GM19351 (cell line): ENCODE data around the gene TMEM272.

Experiments used
- ATAC-seq: cut with Tn5 transposase; IDR thresholded peaks from one replicate; pipeline ENCODE4 v1.9.1; 2021; ENCODE audit warnings: mild to moderate bottlenecking, moderate library complexity; ENCODE audit not compliant: unreplicated experiment

Gene TMEM272, protein sequence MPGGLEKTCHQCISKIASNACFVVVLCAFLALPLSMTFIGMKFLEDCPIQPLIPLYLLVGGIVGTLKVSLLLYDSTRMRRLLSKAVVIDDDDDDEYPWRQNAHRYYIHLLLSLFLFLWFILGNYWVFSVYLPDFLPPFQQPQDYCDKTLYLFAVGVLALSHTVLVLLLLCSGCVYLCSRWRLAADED

DNA sequence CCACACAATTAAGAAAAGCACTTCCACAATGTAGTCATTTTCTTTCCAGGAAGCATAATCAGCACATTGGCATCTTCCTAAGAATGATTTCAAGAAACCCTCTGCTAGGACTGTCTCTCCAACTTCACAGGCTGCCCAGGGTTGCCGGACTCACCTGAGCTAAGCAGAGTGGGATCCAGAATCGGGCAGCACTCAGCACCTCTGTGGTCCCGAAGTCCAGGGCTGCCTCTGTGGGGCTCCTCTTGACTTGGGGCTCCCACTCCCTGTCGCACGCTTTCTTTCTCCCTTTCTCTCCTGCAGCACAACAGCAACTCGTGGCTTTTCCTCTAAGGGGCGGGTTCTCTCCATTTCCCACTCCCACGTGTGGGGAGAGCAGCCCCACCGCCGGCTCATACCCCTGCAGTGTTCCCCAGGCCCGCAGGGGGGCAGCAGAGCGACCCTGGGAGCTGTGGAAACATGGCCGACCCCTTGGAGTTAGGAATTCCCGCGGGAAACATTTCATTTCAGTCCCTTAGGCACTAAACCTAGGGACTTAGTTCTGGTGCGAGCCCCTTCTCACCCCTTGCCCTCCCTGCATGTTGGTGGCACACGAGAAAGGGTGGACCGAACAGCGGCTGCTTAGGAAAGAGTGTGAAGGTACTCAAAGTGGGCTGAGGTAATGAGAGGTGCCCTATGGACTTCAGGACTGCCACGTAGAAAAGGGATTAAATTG lies at the start of gene TMEM272:
Gene TMEM272, minus strand, starts transcription at position 316 of the 712 bp plus-strand sequence. CDS start 6,647 bp downstream, outside the sequence.
- ATAC-seq = no peak

DNA sequence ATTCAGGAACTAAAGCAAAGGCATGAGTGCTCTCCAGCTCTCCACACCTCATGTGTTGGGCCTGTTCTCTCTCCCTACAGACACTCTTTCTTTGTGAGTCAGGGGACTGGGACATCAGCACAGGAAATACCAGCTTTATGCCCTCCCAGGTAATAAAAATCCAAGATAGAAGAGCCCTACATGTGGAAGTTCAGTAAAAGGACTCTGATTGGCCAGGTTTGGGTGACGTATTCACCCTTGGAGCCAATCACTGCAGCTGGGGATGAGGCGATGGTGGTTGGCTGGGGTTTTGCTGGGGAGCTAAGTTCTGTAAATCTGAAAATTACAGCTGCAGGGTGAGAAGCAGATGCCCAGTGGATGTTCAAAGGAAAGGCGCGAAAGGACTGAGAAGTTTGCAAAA lies 49.3 kb upstream of the TMEM272 start:
- ATAC-seq = peak; percentile 53

DNA sequence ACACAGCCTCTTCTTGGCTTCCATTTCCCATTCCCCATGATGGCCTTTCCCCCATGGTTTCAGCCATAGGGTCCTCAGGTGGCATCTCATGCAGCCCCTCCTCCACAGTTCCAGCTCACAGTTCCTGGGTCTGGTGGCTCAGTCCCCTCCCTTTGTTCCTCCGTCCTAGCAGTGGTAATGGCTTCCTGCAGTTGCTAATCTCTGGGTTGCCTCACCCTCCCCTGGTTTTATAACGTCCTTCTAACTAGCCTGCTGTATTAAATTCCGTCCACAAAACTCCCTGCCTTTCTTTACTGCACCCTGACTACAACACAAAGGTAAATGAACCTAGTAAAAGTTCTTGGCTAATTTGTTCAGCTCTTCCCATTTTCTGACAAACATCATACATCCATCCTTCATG lies 47.7 kb upstream of the TMEM272 start:
- no peak for ATAC-seq

DNA sequence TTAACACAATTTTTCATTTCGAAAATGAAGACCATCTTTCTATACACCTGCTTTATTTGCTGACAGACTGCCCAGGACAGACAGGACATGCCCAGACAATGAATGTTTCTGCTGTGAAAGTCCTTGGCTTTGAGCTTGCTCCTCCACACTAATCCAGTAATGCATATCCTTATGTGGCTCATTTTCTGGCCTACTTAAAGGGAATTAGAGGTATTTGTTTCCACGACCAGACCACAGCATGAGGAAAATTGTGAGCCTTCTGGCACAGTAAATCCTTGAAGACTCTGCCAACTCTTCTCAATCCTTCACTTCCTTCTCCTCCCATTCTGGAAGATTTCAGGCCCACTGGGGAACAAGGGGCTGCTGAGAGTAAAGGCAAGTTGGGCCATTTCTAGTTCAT lies 42.5 kb upstream of the TMEM272 start:
- no peak for ATAC-seq

DNA sequence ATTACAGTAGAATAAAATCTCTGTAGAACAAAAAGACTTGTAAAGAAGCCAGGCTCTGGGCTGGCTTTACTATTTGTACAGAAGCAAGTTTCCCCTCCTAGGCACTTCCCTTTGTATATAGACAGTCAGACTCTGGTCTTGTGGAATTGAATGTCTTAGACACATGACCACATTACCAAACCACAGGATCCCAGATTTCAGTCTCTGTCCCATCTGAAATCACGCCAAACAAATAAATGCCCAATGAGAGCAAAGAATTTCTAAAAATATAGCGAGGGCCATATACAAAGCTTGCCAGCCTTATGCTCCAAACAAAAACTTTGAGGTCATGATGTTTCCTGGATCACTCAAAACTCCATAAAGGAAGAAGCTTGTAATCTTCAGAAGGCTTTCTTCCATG lies 40.7 kb upstream of the TMEM272 start:
- ATAC-seq = no peak

DNA sequence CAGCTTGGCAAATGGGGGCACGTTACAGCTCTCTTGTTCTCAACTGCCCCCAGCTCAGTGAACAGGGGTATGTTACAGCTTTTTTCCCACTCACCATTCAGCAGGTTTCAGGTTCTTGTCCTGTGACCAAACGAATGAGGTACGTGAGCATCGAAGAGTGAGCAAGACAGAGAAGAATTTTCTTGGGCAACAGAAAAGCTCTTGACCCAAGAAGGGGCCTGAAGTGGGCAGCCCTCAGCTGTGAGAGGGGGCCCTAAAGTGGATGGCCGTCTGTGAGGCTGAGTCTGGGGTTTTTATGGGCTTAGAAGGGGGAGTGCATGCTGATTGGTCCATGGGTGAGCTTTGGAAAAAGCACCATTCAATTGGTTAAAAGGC lies 38.2 kb upstream of the TMEM272 start:
- no peak for ATAC-seq

DNA sequence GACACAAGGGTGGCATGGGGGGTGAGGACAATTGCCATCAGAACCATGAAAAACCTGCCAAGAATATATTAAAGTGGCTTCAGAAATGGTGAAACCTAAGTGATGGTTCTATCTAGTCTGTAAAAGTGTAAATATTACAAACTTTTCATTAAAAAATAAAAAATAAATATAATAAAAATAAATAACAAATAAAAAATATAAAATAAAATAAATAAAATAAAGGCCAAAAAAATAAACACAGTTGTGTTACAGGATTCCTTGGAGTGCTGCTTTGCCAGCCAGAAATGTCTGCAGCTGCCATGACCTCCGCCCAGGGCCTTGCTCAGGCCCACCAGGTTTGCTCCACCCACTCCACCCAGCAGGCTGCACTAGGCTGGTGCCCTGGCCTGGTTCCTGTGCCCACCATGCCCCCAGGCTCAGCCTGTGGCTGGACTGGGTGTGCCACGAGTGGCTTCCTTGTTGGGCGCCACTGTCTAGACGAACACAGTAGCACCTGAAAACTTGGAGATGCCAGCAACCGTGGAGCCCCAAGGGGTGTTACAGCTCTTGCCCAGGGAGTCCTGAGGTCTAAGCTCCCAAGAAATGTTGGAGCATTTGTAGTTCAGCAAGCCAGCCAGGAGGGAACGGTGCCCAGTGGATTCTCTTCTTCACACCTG lies 37.7 kb upstream of the TMEM272 start:
- ATAC-seq = no peak

DNA sequence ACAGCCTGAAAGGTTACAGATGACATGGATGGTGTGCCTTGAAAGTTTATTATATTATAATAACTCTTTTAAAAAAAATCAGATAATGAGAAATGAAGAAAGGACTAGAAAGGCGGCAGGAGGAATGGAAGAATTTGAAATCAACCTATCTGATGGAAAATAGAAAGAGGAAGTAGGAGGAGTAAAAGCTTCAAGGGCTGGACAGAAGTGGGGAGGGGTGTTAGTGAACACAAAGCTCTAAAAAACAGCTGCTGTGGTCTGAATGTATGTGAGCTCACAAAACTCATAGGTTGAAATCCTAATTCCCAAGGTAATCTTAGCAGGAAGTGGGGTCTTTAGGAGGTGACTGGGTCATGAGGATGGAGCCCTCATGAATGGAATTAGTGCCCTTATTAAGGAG lies 36.3 kb upstream of the TMEM272 start:
- ATAC-seq = no peak

DNA sequence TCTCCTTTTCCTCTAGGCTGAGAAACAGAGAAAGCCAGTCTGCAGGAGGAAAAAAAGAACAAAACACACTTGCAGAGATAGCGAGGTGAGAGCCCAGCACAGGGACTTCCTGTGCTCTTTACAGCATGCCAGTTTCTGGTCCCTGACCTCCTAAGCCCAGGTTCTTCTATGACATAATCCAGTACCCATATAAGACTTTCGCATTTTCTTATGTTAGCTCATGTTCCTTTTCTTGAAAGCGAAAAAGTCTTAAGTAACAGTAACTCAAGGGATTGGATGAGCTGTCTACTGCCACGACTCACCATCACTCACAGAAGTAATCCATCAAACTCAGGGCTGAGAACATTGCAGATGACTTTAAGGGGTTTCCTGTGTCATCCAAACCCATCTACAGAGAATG lies 34.2 kb upstream of the TMEM272 start:
- no peak for ATAC-seq

DNA sequence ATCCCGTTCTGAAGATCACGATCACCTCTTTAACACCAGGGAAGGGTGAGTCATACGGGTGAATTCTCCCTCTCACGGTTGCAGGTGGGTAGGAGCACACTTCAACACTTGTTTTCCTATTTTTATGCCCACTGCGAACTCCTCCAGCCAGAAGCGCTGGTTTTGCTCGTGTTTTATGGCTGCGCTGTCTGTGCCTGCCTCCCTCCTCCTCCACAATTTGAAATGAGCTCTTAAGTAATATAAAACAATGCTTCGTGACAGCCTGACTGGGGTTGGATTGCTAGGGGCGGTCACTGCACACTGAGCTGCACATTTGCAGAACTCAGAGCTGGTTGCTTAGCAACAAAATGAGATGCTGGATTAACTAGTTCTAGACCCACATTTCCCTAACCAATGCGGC lies 29.7 kb upstream of the TMEM272 start:
- no peak for ATAC-seq

DNA sequence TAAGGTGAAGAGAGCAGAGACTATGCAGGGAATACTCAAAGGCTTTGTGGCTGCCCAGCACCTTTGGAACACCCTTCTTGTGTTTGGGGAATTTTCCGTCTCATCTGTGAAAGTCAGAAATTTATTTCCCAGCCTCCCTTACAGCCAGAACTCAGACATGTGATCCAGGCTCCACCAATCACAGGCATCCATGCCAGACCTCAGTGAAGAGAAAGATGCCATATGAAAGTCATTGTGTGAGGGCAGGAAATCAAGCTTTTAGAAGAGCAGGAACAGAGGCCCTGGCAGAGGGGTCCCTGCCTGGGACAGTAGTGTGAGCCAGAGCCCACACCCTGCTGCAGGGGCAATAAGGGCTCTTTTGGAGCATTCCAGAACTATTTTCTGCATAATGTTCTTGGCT lies 28.9 kb upstream of the TMEM272 start:
- ATAC-seq = no peak

DNA sequence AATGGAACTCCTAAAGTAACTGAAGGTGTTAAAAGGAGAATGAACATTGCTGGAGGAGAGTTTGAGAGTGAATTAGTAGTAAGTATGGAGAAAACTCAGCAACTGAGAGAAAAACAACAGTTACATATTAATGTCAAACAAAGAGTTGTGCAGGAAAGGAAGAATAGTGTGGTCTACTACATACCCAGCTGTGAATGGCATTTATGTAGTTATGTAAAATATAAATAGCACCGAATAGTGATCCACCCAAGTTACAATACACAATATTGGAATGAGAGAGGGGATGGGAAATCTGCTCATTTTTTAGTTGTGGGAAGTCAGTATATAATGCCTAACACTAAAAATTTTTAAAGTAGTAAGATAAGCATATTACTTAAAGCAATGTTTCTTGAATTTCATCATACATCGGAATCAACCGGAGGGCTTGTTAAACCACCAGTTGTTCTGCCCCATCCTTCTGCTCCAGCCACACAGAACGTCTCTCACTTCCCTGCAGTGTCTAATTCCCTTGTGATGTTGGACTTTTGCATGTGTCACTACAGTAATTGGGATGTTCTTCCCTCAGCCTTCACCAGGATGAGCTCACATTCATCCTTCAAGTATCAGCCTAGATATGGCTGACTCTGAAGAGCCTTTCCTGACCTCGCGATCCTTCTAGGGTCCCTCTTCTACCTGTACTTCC lies 28.3 kb upstream of the TMEM272 start:
- no peak for ATAC-seq

DNA sequence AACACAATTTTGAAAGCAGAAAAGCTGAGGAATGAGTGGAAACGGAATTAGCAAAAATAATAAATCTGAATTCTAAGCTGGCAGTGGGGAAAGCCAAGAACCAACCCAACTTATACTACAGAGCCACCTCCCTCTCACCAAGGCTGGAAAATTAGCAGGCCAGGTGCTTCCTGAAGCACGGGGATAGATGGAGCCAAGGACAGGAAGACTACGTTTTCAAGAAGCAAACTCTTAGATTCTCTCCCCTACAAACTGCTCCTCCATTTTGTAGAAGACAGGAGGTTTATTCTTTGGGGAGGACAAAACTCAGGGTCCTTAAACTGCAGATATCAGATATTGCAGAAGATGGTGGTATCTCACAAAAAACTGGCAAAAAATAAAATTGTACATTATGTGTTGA lies 25.6 kb upstream of the TMEM272 start:
- no peak for ATAC-seq

DNA sequence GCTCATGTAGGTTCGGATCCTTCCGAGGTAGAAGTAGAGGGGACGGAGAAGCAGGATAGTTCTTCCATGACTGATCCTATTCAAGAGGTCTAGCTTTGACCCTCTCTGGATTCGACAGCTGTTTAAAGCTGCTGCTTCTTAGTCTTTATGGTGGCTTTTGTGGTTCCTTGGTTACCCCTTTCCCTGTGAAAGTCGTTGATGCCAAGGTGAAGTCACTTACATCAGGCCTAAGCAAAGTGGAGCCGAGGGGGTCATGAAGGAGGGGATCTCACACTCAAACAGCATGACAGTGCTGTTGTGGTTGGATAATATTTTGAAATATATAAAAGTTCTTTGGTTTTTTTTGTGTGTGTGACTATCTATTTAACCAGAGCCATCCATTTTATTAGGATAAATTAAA lies 24.9 kb upstream of the TMEM272 start:
- no peak for ATAC-seq

DNA sequence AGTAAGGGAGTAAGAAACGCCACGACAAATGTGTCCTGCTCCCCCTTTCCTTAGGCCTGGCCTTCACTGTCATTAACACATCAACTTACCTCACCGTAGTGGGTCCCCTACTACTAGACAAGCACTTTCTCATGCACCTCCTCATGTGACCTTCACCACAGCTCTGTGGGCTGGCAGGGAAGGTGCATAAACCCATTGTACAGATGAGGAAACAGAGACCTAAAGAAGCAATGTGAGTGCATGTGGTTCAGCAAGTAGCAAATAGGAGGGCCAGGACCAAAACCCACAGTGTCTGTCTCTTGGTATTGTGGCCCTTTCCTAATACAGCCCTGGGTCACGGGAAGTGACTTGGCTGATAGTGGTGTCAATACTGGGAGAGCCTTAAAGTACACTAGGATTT lies 22.1 kb upstream of the TMEM272 start:
- no peak for ATAC-seq

DNA sequence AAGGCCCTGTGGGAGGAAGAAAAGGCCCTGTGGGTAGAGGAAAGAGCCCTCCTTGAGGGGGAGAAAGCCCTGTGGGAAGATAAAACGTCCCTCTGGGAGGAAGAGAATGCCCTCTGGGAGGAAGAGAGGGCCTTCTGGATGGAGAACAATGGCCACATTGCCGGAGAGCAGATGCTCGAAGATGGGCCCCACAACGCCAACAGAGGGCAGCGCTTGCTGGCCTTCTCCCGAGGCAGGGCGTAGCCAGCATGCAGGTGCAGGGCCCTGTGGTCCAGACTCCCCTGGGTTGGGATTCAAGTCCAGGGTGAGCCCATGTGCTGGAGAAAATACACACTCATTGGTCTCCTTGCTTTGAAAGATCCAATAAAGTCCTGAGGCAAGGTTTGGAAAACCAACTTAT lies 20.9 kb upstream of the TMEM272 start:
- no peak for ATAC-seq

DNA sequence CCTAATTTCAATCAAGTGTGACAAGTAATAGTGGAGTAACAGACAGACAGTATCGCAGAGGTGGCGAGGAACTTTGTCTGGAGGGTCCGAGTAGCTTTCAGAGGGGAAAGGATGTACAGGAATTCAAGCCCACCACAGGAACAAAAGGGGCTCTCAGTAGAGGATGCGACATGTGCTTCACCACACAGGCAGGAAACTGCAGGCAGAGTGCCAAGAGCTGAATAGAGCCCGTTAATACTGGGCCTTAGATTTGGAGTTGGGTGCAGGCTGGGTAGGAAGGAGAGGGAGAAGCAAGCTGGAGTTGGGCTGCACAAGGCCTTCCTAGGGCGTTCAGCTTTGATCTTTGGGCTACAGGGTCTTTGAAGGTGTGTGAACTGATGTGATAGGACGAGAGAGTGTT lies 18.0 kb upstream of the TMEM272 start:
- no peak for ATAC-seq

DNA sequence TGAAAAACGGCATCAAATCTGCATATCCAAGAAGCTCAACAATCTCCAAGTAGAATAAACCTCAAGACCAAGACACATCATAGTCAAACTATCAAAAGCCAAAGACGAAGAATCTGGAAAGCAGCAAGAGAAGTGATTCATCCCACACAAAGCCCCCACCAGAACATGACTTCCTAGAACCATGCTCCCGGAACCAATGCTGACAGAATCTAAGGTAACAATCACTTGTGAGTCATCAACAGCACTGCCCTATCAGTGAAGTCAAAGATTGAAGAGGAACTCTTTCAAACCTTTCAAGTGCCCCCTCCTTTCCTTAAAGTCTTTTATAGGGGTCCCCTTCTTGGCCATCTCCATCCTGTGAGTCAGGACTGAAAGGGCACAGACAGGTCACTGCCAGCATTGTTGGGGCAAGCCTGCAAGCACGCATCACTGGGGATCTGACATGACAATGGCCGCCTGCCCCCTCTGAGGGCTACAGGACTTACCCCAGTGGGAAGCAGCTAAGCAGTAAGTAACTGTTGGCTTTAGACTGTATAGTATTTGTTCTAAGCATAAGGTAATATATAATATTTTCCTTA lies 16.8 kb upstream of the TMEM272 start, which contains the start of gene CCDC70:
Gene CCDC70, plus strand, starts transcription at position 247 of the 578 bp plus-strand sequence. CDS start 3,443 bp downstream, outside the sequence.
- ATAC-seq = no peak

DNA sequence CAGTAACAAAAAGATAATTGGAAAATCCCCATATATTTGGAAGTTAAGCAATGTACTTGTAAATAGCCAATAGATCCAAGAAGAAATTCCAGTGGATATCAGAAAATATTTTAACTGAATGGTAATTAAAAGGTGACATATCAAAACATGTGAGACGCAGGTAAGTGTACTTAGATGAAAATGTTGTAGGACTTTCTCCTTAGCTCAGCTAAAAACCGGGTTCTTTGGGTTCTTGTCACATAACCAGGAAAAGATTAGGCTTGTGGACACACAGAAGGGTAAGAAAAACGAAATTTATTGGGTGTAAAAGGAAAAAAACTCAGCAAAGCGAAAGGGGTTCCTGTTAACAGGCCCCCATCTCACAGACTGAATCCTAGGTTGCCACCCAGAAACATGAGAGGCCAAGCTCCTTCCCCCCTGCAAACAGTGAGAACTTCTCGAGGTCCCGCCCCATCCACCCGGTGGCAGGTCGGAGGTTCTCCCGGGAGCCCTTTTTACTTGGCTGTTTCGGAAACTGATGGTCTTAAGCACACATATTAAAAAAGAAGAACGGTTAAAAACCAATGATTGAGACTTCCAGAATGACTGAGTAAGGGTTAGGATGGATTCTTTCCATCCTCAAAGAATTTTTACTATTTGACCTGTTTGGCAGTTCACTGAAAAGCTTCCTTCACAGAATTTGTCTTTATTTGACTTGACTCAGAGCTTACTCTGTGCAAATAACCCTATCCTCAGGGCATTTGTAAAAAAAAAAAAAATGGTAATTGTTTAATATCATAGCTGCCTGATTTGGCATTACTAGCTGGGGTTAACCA lies 13.7 kb upstream of the TMEM272 start:
- no peak for ATAC-seq

DNA sequence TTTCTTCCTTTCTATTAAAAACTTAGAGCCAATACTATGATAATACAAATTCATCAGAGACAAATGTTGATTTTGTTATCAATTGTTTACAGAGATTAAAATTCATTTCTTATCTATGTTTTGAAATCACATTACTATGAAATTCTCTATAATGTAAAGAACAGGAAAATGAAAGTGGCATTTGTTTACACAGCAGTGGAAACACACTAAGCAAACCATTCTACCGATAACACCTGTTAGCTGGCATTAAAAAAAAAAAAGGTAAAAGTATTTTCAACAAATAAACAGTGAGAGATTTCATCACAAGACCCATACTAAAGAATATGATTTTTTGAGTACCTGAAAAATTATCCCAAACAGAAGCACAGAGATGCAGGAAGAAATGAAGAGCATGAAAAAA lies 12.0 kb upstream of the TMEM272 start:
- ATAC-seq = no peak
